Measurements from ENCODE around the gene LMNTD2. TPM values are rescaled to one million over a fixed set of nuclear protein-coding genes. Genes with fewer than 3 reads are reported as not detected.

The LMNTD2 gene
- total RNA-seq, 1 experiment from 2014 or later: 6.1 TPM

GRCh38 chr11:605286-606129 lies 45.0 kb upstream of the LMNTD2 start:
- BruUV-seq (replicated peaks): no TSS peak
- CTCF ChIA-PET: interaction anchor here (1.4 kb wide), 1 partner anchor 8 kb away, joined by 4 read pairs; no protein-coding TSS in a partner anchor
- POLR2A ChIA-PET: interaction anchor here (1.4 kb wide), 1 partner anchor 27 kb away, joined by 9 read pairs; no protein-coding TSS in a partner anchor
- intact Hi-C loops (cut with micrococcal nuclease): no loop called here
- H3K4me1 Mint-ChIP-seq (ENCODE audit: insufficient read depth, unreplicated experiment): no peaks in the 10 kb centered on the region
- H3K4me3 Mint-ChIP-seq (ENCODE audit: unreplicated experiment): no peak overlapping the region
- H3K27me3 Mint-ChIP-seq (ENCODE audit: insufficient read depth, unreplicated experiment): no peaks in the 10 kb centered on the region
- peaks cover 62% of the 10 kb centered on the region for H3K36me3 Mint-ChIP-seq (ENCODE audit: insufficient read depth, unreplicated experiment)
- no peak overlapping the region for H3K27ac Mint-ChIP-seq (ENCODE audit: low read depth, unreplicated experiment)
- no peaks in the 10 kb centered on the region for H3K9me3 Mint-ChIP-seq (ENCODE audit: unreplicated experiment)
- TF ChIP-seq CTCF (IDR thresholded peaks at IDR 0.05; ENCODE audit: unreplicated experiment): no peak
- DNase-seq (ENCODE audit: unreplicated experiment): no peak

- Mint-ChIP-seq H3K4me1 (ENCODE audit: insufficient read depth, unreplicated experiment) (no peaks in the 10 kb centered on the region), H3K36me3 (ENCODE audit: insufficient read depth, unreplicated experiment) (peaks cover 75% of the 10 kb centered on the region), H3K27me3 (ENCODE audit: insufficient read depth, unreplicated experiment) (no peaks in the 10 kb centered on the region), H3K9me3 (ENCODE audit: unreplicated experiment) (no peaks in the 10 kb centered on the region), H3K27ac (ENCODE audit: low read depth, unreplicated experiment) (no peak overlapping the region), H3K4me3 (ENCODE audit: unreplicated experiment) (no peak overlapping the region)
- ChIA-PET POLR2A (interaction anchor here (0.6 kb wide), 1 partner anchor 67 kb away, joined by 3 read pairs; no protein-coding TSS in a partner anchor), CTCF (interaction anchor here (0.6 kb wide), 1 partner anchor 39 kb away, joined by 3 read pairs; no protein-coding TSS in a partner anchor)
- TF ChIP-seq CTCF (IDR thresholded peaks at IDR 0.05; ENCODE audit: unreplicated experiment): no peak
- DNase-seq (ENCODE audit: unreplicated experiment): no peak
- BruUV-seq (replicated peaks): no TSS peak
- intact Hi-C loops (cut with micrococcal nuclease): no loop called here
These were observed 42.6 kb upstream of the LMNTD2 start for GRCh38 chr11:603154-603553.

- Mint-ChIP-seq H3K27me3 (ENCODE audit: insufficient read depth, unreplicated experiment) (no peaks in the 10 kb centered on the region), H3K4me1 (ENCODE audit: insufficient read depth, unreplicated experiment) (no peaks in the 10 kb centered on the region), H3K27ac (ENCODE audit: low read depth, unreplicated experiment) (no peak overlapping the region), H3K4me3 (ENCODE audit: unreplicated experiment) (no peak overlapping the region), H3K36me3 (ENCODE audit: insufficient read depth, unreplicated experiment) (peaks cover 70% of the 10 kb centered on the region), H3K9me3 (ENCODE audit: unreplicated experiment) (no peaks in the 10 kb centered on the region)
- no peak for TF ChIP-seq CTCF (IDR thresholded peaks at IDR 0.05; ENCODE audit: unreplicated experiment)
- BruUV-seq (replicated peaks): no TSS peak
- POLR2A ChIA-PET: no interaction called here
- intact Hi-C loops (cut with micrococcal nuclease): no loop called here
- CTCF ChIA-PET: no interaction called here
- no peak for DNase-seq (ENCODE audit: unreplicated experiment)
These were observed 41.2 kb upstream of the LMNTD2 start for GRCh38 chr11:601573-602245.

GRCh38 chr11:598005-598680 lies 37.6 kb upstream of the LMNTD2 start:
- H3K9me3 Mint-ChIP-seq (ENCODE audit: unreplicated experiment): no peaks in the 10 kb centered on the region
- BruUV-seq (replicated peaks): no TSS peak
- H3K4me3 Mint-ChIP-seq (ENCODE audit: unreplicated experiment): no peak overlapping the region
- POLR2A ChIA-PET: no interaction called here
- H3K4me1 Mint-ChIP-seq (ENCODE audit: insufficient read depth, unreplicated experiment): no peaks in the 10 kb centered on the region
- TF ChIP-seq CTCF (IDR thresholded peaks at IDR 0.05; ENCODE audit: unreplicated experiment): no peak
- intact Hi-C loops (cut with micrococcal nuclease): no loop called here
- H3K27ac Mint-ChIP-seq (ENCODE audit: low read depth, unreplicated experiment): no peak overlapping the region
- H3K27me3 Mint-ChIP-seq (ENCODE audit: insufficient read depth, unreplicated experiment): no peaks in the 10 kb centered on the region
- DNase-seq (ENCODE audit: unreplicated experiment): no peak
- peaks cover 77% of the 10 kb centered on the region for H3K36me3 Mint-ChIP-seq (ENCODE audit: insufficient read depth, unreplicated experiment)
- CTCF ChIA-PET: no interaction called here
